Activated B cell treated with CpG ODN at 0.5 μM for 24 hours (primary cell): ENCODE results near the gene SPATC1L. TPM values are rescaled to one million over a fixed set of nuclear protein-coding genes. Genes with fewer than 3 reads are reported as not detected.

Source experiments
- ATAC-seq: fragments of 200-7000 bp; cut with Tn5 transposase; one replicate; pipeline ENCODE4 v1.10.0; 2021; ENCODE audit warnings: low read depth, mild to moderate bottlenecking, moderate library complexity
- CTCF ChIA-PET: fragments of 350-600 bp; sonication (Branson Sonifier 250); formaldehyde crosslinking; loops from one replicate; lab custom pipeline; 2021; ENCODE audit warnings: antibody characterized with exemption; lab: Charles Lee
- POLR2A ChIA-PET: fragments of 350-600 bp; sonication (Branson Sonifier 250); formaldehyde crosslinking; loops from one replicate; lab custom pipeline; 2021; ENCODE audit warnings: antibody characterized with exemption; lab: Charles Lee
- DNase-seq: peaks from one replicate; pipeline ENCODE4 v3.0.0; 2022
- H3K27ac Mint-ChIP-seq: one replicate; pipeline ENCODE4 v1.8.0; 2020; ENCODE audit warnings: mixed read lengths
- H3K27me3 Mint-ChIP-seq: one replicate; pipeline ENCODE4 v1.8.0; 2021; ENCODE audit warnings: mixed read lengths
- H3K36me3 Mint-ChIP-seq: one replicate; pipeline ENCODE4 v1.8.0; 2021; ENCODE audit warnings: low read depth, mixed read lengths
- H3K4me1 Mint-ChIP-seq: one replicate; pipeline ENCODE4 v1.8.0; 2021; ENCODE audit warnings: mixed read lengths
- H3K4me3 Mint-ChIP-seq: one replicate; pipeline ENCODE4 v1.8.0; 2020; ENCODE audit warnings: mild to moderate bottlenecking, mixed read lengths
- H3K9me3 Mint-ChIP-seq: one replicate; pipeline ENCODE4 v1.8.0; 2020; ENCODE audit warnings: mixed read lengths
- CTCF ChIP-seq: fragments of 200-600 bp; IDR thresholded peaks from one replicate; pipeline ENCODE4 v1.8.0; 2022; ENCODE audit warnings: antibody characterized with exemption, mild to moderate bottlenecking
- intact Hi-C: fragments of 100-400 bp; cut with micrococcal nuclease; formaldehyde crosslinking; loops from one replicate; pipeline ENCODE4 v1.15.1; 2024
- total RNA-seq: library from RNA; stranded (reverse); gene quantifications from 2 replicates; pipeline ENCODE4 v1.2.3, GENCODE V29; 2022

The SPATC1L gene
- total RNA-seq, 1 donor from 2014 or later = 7.5 TPM

- Mint-ChIP-seq H3K4me3 (no peak overlapping the region), H3K4me1 (no peaks in the 10 kb centered on the region), H3K36me3 (peaks cover 50% of the 10 kb centered on the region), H3K27me3 (no peaks in the 10 kb centered on the region), H3K9me3 (no peaks in the 10 kb centered on the region), H3K27ac (no peak overlapping the region)
- no peak for TF ChIP-seq CTCF
- POLR2A ChIA-PET = no interaction called here
- DNase-seq (no peak), ATAC-seq (no peak)
- intact Hi-C loops = no loop called here
- CTCF ChIA-PET = no interaction called here
These were observed 34.8 kb upstream of the SPATC1L start for GRCh38 chr21:46218906-46219590.

GRCh38 chr21:46217511-46218196 is 33.4 kb upstream of the SPATC1L start:
- Mint-ChIP-seq H3K27ac (no peak overlapping the region), H3K36me3 (peaks cover 53% of the 10 kb centered on the region), H3K4me3 (no peak overlapping the region), H3K27me3 (no peaks in the 10 kb centered on the region), H3K9me3 (no peaks in the 10 kb centered on the region), H3K4me1 (no peaks in the 10 kb centered on the region)
- TF ChIP-seq CTCF = no peak
- intact Hi-C loops = no loop called here
- ChIA-PET CTCF (no interaction called here), POLR2A (no interaction called here)
- DNase-seq (no peak), ATAC-seq (no peak)

- DNase-seq = no peak
- H3K36me3 Mint-ChIP-seq = peaks cover 47% of the 10 kb centered on the region
- no peak for TF ChIP-seq CTCF
- no peaks in the 10 kb centered on the region for H3K27me3 Mint-ChIP-seq
- ChIA-PET CTCF (no interaction called here), POLR2A (no interaction called here)
- H3K4me1 Mint-ChIP-seq = no peaks in the 10 kb centered on the region
- H3K9me3 Mint-ChIP-seq = no peaks in the 10 kb centered on the region
- H3K27ac Mint-ChIP-seq = no peak overlapping the region
- ATAC-seq = no peak
- intact Hi-C loops = no loop called here
- H3K4me3 Mint-ChIP-seq = no peak overlapping the region
These were observed 32.0 kb upstream of the SPATC1L start for GRCh38 chr21:46216132-46216747.

GRCh38 chr21:46215436-46216131 is 31.3 kb upstream of the SPATC1L start:
- Mint-ChIP-seq H3K4me3 (no peak overlapping the region), H3K36me3 (peaks cover 42% of the 10 kb centered on the region), H3K4me1 (no peaks in the 10 kb centered on the region), H3K9me3 (no peaks in the 10 kb centered on the region), H3K27me3 (no peaks in the 10 kb centered on the region), H3K27ac (no peak overlapping the region)
- intact Hi-C loops = no loop called here
- CTCF ChIA-PET = no interaction called here
- TF ChIP-seq CTCF = no peak
- POLR2A ChIA-PET = no interaction called here
- no peak for ATAC-seq
- no peak for DNase-seq
